IMR-90 (cell line): Measurements from ENCODE around the gene TMEM168. TPM values are rescaled to one million over a fixed set of nuclear protein-coding genes. Genes with fewer than 3 reads are reported as not detected.

Experiments used
- ATAC-seq: fragments of 200-7000 bp; cut with Tn5 transposase; 2 replicates; pipeline ENCODE4 v1.9.1; 2020; ENCODE audit warnings: low read depth, mild to moderate bottlenecking, moderate library complexity
- BruUV-seq: library from RNA; stranded (reverse); fragments of 400-500 nt; replicated peaks from 2 replicates; lab custom pipeline; 2021; lab: Mats Ljungman, UMichigan
- CTCF ChIA-PET: fragments of 300-600 bp; formaldehyde crosslinking; extraction: SDS; loops from one replicate; lab custom pipeline; 2021; ENCODE audit warnings: antibody characterized with exemption; lab: Yijun Ruan, JAX
- POLR2A ChIA-PET: fragments of 300-600 bp; sonication (Branson Sonifier 250); formaldehyde crosslinking; loops from one replicate; lab custom pipeline; 2022; ENCODE audit warnings: antibody characterized with exemption; ENCODE audit not compliant: unreplicated experiment; lab: Charles Lee
- DNase-seq: peaks from one replicate; pipeline ENCODE4 v3.0.0; 2013
- H2AFZ ChIP-seq: replicated peaks from 2 replicates; pipeline ENCODE3; 2013; ENCODE audit warnings: low read length, mild to moderate bottlenecking; ENCODE audit not compliant: poor library complexity
- H2AK5ac ChIP-seq: 2 replicates; pipeline ENCODE4 v1.6.1; 2013; ENCODE audit warnings: low read depth, low read length, inconsistent platforms
- H2AK9ac ChIP-seq: replicated peaks from 2 replicates; pipeline ENCODE3; 2013; ENCODE audit warnings: mild to moderate bottlenecking, low read depth, low read length, moderate library complexity; ENCODE audit not compliant: poor library complexity
- H2BK120ac ChIP-seq: 2 replicates; pipeline ENCODE4 v1.6.1; 2013; ENCODE audit warnings: low read depth, low read length, inconsistent platforms
- H2BK15ac ChIP-seq: 3 replicates; pipeline ENCODE4 v1.6.1; 2013; ENCODE audit warnings: low read depth, low read length, inconsistent platforms
- H2BK20ac ChIP-seq: 2 replicates; pipeline ENCODE4 v1.6.1; 2013; ENCODE audit warnings: low read depth, mild to moderate bottlenecking, inconsistent platforms, low read length, moderate library complexity
- H2BK5ac ChIP-seq: 2 replicates; pipeline ENCODE4 v1.6.1; 2013; ENCODE audit warnings: mild to moderate bottlenecking, low read depth, low read length, inconsistent platforms; ENCODE audit not compliant: poor library complexity, severe bottlenecking
- H3K14ac ChIP-seq: replicated peaks from 2 replicates; pipeline ENCODE4 v1.6.1; 2013; ENCODE audit warnings: low read depth, low read length, inconsistent platforms
- H3K18ac ChIP-seq: 2 replicates; pipeline ENCODE4 v1.6.1; 2013; ENCODE audit warnings: low read depth, low read length, control low read depth
- H3K23ac ChIP-seq: 2 replicates; pipeline ENCODE4 v1.6.1; 2013; ENCODE audit warnings: low read depth, low read length, inconsistent platforms
- H3K27ac ChIP-seq: 2 replicates; pipeline ENCODE4 v1.5.1; 2013; ENCODE audit warnings: mild to moderate bottlenecking, control low read depth, low read length; ENCODE audit not compliant: insufficient read depth
- H3K27me3 ChIP-seq: 2 replicates; pipeline ENCODE4 v1.6.1; 2013; ENCODE audit warnings: low read length; ENCODE audit not compliant: control insufficient read depth, insufficient read depth
- H3K36me3 ChIP-seq: 2 replicates; pipeline ENCODE4 v1.6.1; 2013; ENCODE audit warnings: low read length, mixed read lengths; ENCODE audit not compliant: control insufficient read depth, insufficient read depth
- H3K4ac ChIP-seq: 2 replicates; pipeline ENCODE4 v1.6.1; 2013; ENCODE audit warnings: low read depth, low read length, inconsistent platforms
- H3K4me1 ChIP-seq: 2 replicates; pipeline ENCODE4 v1.6.1; 2013; ENCODE audit warnings: low read length, mixed read lengths; ENCODE audit not compliant: control insufficient read depth, insufficient read depth
- H3K4me2 ChIP-seq: 2 replicates; pipeline ENCODE4 v1.6.1; 2013; ENCODE audit warnings: low read depth, mild to moderate bottlenecking, control low read depth, low read length, moderate library complexity
- H3K4me3 ChIP-seq: 2 replicates; pipeline ENCODE4 v1.5.1; 2013; ENCODE audit warnings: low read depth, mild to moderate bottlenecking, control low read depth, low read length, moderate library complexity; ENCODE audit not compliant: insufficient read depth
- H3K56ac ChIP-seq: 2 replicates; pipeline ENCODE4 v1.6.1; 2013; ENCODE audit warnings: low read length, inconsistent platforms; ENCODE audit not compliant: insufficient read depth; ENCODE audit errors: extremely low read depth
- H3K79me1 ChIP-seq, 2 experiments: 2 replicates each; pipeline ENCODE4 v1.6.1; 2013; ENCODE audit warnings: low read length in 2 of 2, inconsistent platforms in 1 of 2, low read depth in 1 of 2
- H3K9ac ChIP-seq: 2 replicates; pipeline ENCODE4 v1.6.1; 2013; ENCODE audit warnings: low read depth, low read length, control low read depth
- H3K9me1 ChIP-seq: 2 replicates; pipeline ENCODE4 v1.6.1; 2013; ENCODE audit warnings: low read length, inconsistent platforms; ENCODE audit not compliant: insufficient read depth
- H3K9me3 ChIP-seq: 2 replicates; pipeline ENCODE4 v1.6.1; 2013; ENCODE audit warnings: low read length; ENCODE audit not compliant: control insufficient read depth, insufficient read depth
- H4K20me1 ChIP-seq: 2 replicates; pipeline ENCODE4 v1.6.1; 2013; ENCODE audit warnings: low read length, inconsistent platforms; ENCODE audit not compliant: insufficient read depth
- H4K5ac ChIP-seq: 2 replicates; pipeline ENCODE4 v1.6.1; 2013; ENCODE audit warnings: mild to moderate bottlenecking, low read depth, low read length, control low read depth
- H4K8ac ChIP-seq, 2 experiments: 2 replicates each; pipeline ENCODE4 v1.6.1; 2013; ENCODE audit warnings: low read depth in 2 of 2, low read length in 2 of 2, control low read depth in 1 of 2, inconsistent platforms in 1 of 2
- H4K91ac ChIP-seq: 2 replicates; pipeline ENCODE4 v1.6.1; 2013; ENCODE audit warnings: low read depth, low read length, inconsistent platforms; ENCODE audit not compliant: insufficient read depth
- FOS ChIP-seq: fragments of 150-350 bp; IDR thresholded peaks from 2 replicates; pipeline ENCODE4 v1.6.1; 2016; ENCODE audit warnings: low read depth, low read length
- WGBS, 2 experiments: methylation state at CpG; one replicate each; pipeline versions ENCODE4 v1.1.5 to v1.1.7; 2013; ENCODE audit warnings: missing lambda C conversion rate in 2 of 2; ENCODE audit not compliant: insufficient read length in 1 of 2; ENCODE audit errors: extremely low coverage in 2 of 2; 5-methylcytosine and 5-hydroxymethylcytosine counted together
- dilution Hi-C: fragments of 300-500 bp; cut with HindIII; formaldehyde crosslinking; loops from one replicate; pipeline ENCODE4 v1.14.3; 2018; ENCODE audit warnings: low sequenced_read_pairs; ENCODE audit not compliant: unreplicated experiment
- in situ Hi-C: fragments of 300-500 bp; cut with MboI; formaldehyde crosslinking; loops from 3 replicates; pipeline ENCODE4 v1.14.3; 2019; ENCODE audit warnings: low sequenced_read_pairs, inconsistent platforms, mixed read lengths
- intact Hi-C: fragments of 100-400 bp; cut with micrococcal nuclease; formaldehyde crosslinking; loops from 2 replicates; pipeline ENCODE4 v1.10.0; 2022
- polyA plus RNA-seq, 3 experiments: library from polyadenylated mRNA; depleted of rRNA; stranded (reverse); fragments of >200 nt; gene quantifications; 2 replicates each; pipeline ENCODE4 v1.2.3, GENCODE V29; 2012; ENCODE audit warnings: low replicate concordance in 1 of 3
- total RNA-seq: library from RNA; depleted of rRNA; stranded (reverse); fragments of >200 nt; gene quantifications from 2 replicates; pipeline ENCODE4 v1.2.3, GENCODE V29; 2012

TMEM168 gene
- total and polyA plus RNA-seq, 2 of the 4 experiments (the other 2 are of a cell fraction), result 17.7 to 22.9 TPM

DNA sequence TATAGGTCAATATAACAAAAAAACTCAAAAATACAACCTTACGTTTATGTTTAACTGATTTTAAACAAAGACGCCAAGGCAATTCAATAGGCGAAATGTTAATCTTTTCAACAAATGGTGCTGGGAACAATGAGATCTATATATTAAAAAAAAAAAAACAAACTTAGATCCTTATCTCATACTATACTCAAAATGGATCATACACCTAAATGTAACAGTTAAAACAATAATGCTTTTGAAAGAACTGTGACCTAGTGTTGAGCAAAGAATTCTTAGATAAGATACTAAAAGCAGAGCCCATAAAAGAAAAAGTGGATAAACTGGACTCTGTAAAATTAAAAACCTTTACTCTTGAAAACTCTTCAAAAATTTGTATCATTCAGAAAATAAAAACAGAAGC is 8.6 kb downstream of the TMEM168 start:
- H3K36me3 ChIP-seq, result peaks cover 2% of the 10 kb centered on the region; the same call in 1 of the 2 replicates
- TF ChIP-seq FOS, result no peak
- H4K5ac ChIP-seq, result no peak overlapping the region
- no peak overlapping the region for H3K18ac ChIP-seq
- H3K79me1 ChIP-seq, result peaks cover 18 to 27% of the 10 kb centered on the region in 2 experiments
- no peak overlapping the region for H2BK15ac ChIP-seq
- no peak overlapping the region for H3K23ac ChIP-seq
- H3K4ac ChIP-seq, result no peak overlapping the region
- no peaks in the 10 kb centered on the region for H4K20me1 ChIP-seq
- no peak overlapping the region for H3K4me3 ChIP-seq
- DNase-seq, result no peak
- ChIA-PET CTCF (no interaction called here), POLR2A (no interaction called here)
- no peak overlapping the region for H3K4me2 ChIP-seq
- H3K9me3 ChIP-seq, result no peaks in the 10 kb centered on the region
- H2BK120ac ChIP-seq, result no peak overlapping the region
- in situ Hi-C loops (no loop called here), intact Hi-C loops (no loop called here), dilution Hi-C loops (no loop called here)
- no peak overlapping the region for H2AK9ac ChIP-seq
- H4K91ac ChIP-seq, result no peak overlapping the region
- no CpG with 5 or more reads among the region's 3 CpGs for WGBS, 2 experiments
- no peak overlapping the region for H2AFZ ChIP-seq
- BruUV-seq, result no TSS peak
- H3K9me1 ChIP-seq, result peaks cover 6% of the 10 kb centered on the region; the same call in 1 of the 2 replicates
- H3K9ac ChIP-seq, result no peak overlapping the region
- no peak overlapping the region for H3K56ac ChIP-seq
- no peak for ATAC-seq
- no peaks in the 10 kb centered on the region for H3K27me3 ChIP-seq
- H2BK5ac ChIP-seq, result no peak overlapping the region
- H2BK20ac ChIP-seq, result no peak overlapping the region
- no peak overlapping the region for H3K14ac ChIP-seq
- no peak overlapping the region for H3K27ac ChIP-seq
- H3K4me1 ChIP-seq, result peaks cover 7% of the 10 kb centered on the region
- H4K8ac ChIP-seq, result no peak overlapping the region
- H2AK5ac ChIP-seq, result no peak overlapping the region
